Stimulated activated CD8-positive, alpha-beta memory T cell treated with anti-CD3 and anti-CD28 coated beads, Interleukin-15, amount 100 ng/mL, for 1 hour (primary cell): ENCODE results near the gene FAU.
A peak's percentile ranks its signal among the peaks of the same experiment; 100 is the strongest.
"Not testable (repeated sequence)": the region's sequence is repeated elsewhere in the genome, so short reads cannot be mapped to it uniquely, and the experiment has no call there.

ENCODE experiments used
- DNase-seq: peaks from one replicate; pipeline ENCODE4 v3.0.0-alpha.2; 2020; ENCODE audit warnings: low read depth

FAU gene

GRCh38 chr11:65119670-65119995, 2.3 kb downstream of the FAU start:
- DNase-seq, result no peak

GRCh38 chr11:65118891-65119669, 2.9 kb downstream of the FAU start:
- not testable (repeated sequence) for DNase-seq

- DNase-seq, result no peak
Observed at GRCh38 chr11:65118097-65118837, 3.7 kb downstream of the FAU start.

GRCh38 chr11:65117206-65118096, 4.5 kb downstream of the FAU start, which contains the start of gene ZNHIT2:
TSS of gene ZNHIT2 (minus strand) at chr11:65117701. CDS start at chr11:65117653, 48 bp downstream.
- DNase-seq, result peak; percentile 100

GRCh38 chr11:65116370-65117205, 5.3 kb downstream of the FAU start:
- DNase-seq, result no peak

- DNase-seq, result no peak
Observed at GRCh38 chr11:65115361-65116082, 6.4 kb downstream of the FAU start.

- no peak for DNase-seq
Observed at GRCh38 chr11:65114538-65115171, 7.3 kb downstream of the FAU start.

GRCh38 chr11:65113839-65114238, 8.1 kb downstream of the FAU start:
- no peak for DNase-seq

- DNase-seq, result no peak
Observed at GRCh38 chr11:65113361-65113756, 8.6 kb downstream of the FAU start.

- no peak for DNase-seq
Observed at GRCh38 chr11:65112546-65113360, 9.2 kb downstream of the FAU start.

GRCh38 chr11:65111744-65112545, 10.0 kb downstream of the FAU start, which contains the start of gene TM7SF2:
TSS of gene TM7SF2 (plus strand) at chr11:65111872. CDS start at chr11:65112016, 144 bp downstream.
- DNase-seq, result peak; percentile 85

- no peak for DNase-seq
Observed at GRCh38 chr11:65111159-65111743, 10.7 kb downstream of the FAU start.

- peak; percentile 99 for DNase-seq
Observed at GRCh38 chr11:65110354-65110861, 11.5 kb downstream of the FAU start.

- no peak for DNase-seq
Observed at GRCh38 chr11:65109231-65110198, 12.4 kb downstream of the FAU start.

GRCh38 chr11:65108469-65109123, 13.3 kb downstream of the FAU start:
- DNase-seq, result no peak
